ENCODE results near the gene PRKCB.
"Not testable (repeated sequence)": the region's sequence is repeated elsewhere in the genome, so short reads cannot be mapped to it uniquely, and the experiment has no call there.

The PRKCB gene

DNA sequence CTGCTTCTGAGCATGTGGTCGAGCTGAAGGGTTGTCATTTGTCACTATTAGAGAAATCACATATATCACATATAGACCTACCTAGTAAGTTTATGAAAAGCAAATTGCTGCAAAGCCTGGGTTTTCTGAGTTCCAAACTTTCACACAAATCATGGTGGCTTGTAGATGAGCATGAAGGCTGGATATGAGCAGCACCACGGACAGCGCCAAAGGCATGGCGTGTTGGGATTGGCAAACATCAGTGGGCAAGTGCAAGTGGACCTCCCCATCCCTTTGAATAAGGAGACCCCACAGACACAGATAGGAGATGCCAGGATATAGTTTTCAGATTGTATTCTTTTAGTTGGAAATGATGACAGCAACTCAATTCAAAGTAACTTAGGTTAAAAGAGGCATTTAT, 342.7 kb downstream of the PRKCB start:
- no peak for DNase-seq (ENCODE audit: low read depth)

DNA sequence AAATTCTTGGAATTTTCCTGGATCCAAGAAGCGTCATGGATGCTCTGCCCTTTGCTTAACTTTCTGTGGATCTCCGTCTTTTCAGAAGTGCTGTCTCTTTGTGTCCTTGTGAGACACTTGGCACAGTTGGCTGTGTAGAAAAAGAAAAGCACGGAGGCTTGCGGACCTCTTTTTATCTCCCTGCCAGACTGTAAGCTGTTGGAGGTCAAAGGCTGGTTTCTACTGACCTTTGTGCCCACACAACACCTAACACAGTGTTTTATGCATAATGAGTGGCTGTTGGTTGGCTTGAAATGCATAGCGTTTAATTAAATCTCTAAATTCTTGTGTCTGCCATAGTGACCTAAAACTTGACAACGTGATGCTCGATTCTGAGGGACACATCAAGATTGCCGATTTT, 344.7 kb downstream of the PRKCB start:
- DNase-seq (ENCODE audit: low read depth): no peak

DNA sequence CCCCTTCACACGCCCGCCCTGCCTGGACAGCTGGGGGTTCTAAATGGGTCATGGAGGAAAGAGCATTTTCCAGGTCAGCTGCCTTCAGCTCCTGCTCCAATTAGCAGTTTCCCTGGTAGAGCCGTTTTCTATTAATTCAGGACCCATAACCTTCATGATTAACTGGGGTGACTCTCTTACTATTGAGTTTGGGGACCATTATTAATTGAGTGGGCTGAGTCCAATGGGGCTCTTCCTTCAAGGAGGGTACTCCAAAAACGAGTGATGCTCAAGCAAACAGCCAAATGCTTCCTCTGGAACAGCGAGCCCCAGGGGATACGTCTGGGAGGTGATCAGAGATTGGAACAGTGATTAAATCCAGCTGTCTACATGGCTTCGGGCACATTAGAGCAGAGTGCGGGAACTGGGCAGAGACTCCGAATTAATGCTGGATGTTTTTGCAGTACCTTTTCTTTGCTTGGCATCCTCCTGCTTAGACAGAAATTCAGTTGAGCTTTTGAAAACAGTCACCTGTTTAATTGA, 352.3 kb downstream of the PRKCB start:
- DNase-seq (ENCODE audit: low read depth): no peak

- no peak for DNase-seq (ENCODE audit: low read depth)
Observed at GRCh38 chr16:24188751-24189318, 353.1 kb downstream of the PRKCB start.

DNA sequence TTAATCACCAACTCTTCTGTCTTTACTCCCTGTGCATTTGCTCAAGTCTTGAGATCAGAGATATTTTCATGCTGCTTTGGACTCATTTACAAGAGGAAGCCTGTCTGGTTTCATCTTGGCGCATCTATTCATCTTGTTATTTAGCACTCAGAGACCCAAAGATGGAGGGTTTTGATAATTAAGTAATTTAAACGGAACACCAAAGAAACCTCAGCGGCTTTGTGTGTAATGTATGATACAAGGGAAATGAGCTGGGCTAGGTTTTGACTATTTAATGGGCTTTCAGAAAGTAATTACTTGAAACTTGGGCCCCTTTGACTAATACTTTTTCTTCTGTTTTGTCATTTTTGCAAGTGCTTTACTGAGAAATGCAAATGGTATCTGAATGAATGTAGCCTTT, 354.2 kb downstream of the PRKCB start:
- DNase-seq (ENCODE audit: low read depth): no peak

GRCh38 chr16:24191876-24192402, 356.2 kb downstream of the PRKCB start:
- no peak for DNase-seq (ENCODE audit: low read depth)

DNA sequence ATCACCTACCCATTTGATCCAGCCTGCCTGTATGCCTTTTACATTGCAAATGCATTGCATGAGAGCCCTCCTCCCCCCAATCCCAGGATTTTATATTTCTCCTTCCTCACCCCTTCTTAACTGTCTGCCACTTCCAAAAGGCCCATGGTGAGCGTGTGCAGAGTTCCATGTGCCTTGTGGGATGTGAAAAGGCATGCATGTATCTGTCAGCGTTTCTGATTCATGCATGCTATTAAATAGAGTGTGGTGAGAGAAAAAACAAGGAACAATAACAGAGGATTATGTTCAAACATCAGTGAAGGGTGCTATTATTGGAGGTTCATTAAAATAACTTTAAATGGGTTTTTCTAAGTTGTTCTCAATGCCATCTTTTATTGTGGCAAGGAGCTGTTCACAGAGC, 359.4 kb downstream of the PRKCB start:
- DNase-seq (ENCODE audit: low read depth): no peak

DNA sequence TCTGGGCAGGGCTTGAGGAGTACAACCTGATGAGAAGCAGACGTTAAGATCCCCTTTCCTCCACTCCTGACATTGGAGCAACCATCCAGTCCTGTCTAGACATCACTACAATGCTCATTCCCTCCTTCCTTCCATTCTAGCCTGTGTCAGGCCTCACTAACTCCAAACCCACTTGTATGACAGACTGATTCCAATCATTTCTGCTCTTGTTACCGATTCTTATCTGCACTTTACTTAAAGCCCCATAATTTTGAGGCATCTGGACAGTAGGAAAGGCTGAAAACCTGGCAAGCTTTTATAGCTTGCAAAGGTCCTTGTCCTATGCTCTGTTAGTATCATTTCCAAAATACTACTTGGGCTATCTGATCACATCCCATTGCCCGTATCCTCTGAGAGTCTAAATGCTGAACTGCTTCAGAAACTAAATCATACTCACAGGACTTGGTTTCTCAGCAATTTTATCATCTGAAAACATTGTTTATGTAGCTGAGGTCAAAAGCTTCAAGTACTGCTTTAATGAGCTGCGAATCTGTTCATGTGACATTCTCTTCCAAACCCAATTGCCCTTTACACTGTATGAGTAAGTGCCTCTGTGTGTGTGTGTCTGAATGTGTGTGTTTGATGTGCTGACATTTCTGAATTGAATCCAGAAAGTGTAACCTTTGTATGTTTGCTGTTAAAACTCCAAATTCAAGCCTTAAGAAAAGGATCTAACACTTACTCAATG, 363.2 kb downstream of the PRKCB start:
- DNase-seq (ENCODE audit: low read depth): no peak

DNA sequence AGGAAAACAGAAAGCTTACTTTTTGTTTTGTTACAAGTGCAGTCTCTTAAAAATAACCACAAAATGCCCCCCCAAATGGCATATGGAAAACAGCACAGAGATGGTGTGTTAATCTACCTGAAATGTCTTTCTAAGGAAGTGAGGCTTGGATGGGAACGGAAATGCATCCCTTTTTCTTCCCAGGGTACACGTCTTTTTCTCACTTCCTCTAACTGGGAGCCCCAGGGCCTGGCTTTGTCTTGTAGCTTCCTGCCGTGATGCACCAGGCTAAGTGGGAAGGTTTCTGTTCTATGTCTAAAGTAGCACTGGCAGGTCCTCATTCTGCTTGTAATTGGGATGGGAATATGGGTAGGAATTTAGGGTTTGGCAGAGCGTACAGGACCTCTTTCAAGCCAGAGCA, 367.9 kb downstream of the PRKCB start:
- no peak for DNase-seq (ENCODE audit: low read depth)

DNA sequence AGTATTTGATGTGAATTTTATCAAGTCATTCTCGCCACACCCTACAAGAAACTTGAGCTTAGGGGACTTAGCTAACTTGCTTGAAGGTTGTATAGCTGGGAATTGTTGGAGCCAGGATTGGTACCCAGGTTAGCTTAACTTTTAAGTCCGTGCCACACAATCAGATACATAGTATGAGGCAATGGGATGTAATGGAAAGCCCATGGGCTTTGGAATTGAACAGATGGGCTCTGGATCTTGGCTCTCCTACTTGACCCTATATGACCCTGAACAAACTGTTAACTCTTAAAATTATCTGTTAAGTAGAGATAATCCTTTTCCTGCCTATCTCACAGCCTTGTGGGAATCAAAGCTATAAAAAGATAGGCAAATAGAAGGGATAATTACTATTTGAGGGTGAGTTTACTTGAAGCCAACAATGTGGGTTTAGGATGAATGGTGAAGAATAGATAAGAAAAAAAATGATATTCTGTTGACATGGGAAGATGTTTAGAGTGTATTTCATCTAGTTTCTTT, 368.4 kb downstream of the PRKCB start:
- no peak for DNase-seq (ENCODE audit: low read depth)

- no peak for DNase-seq (ENCODE audit: low read depth)
Observed at GRCh38 chr16:24206926-24207325, 371.1 kb downstream of the PRKCB start.

GRCh38 chr16:24208710-24209109, 372.9 kb downstream of the PRKCB start:
- no peak for DNase-seq (ENCODE audit: low read depth)

DNA sequence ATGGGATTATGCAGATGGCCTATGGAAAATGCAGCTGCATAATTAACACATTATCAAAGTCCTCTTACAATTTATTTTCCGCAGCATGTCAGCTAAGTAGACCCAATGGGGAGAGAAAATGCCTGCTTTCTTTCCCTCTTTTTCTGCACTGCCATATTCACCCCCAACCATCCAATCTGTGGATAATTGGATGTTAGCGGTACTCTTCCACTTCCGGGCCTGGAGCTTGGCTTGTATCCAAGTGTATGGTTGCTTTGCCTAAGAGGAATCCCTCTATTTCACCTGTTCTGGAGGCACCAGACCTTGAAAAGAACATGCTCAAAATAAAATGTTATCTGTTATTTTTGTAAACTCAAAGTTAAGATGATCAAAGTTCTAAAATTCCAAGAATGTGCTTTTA, 379.2 kb downstream of the PRKCB start:
- DNase-seq (ENCODE audit: low read depth): no peak

GRCh38 chr16:24216961-24217360, 381.2 kb downstream of the PRKCB start:
- DNase-seq (ENCODE audit: low read depth): no peak

GRCh38 chr16:24217461-24217860, 381.7 kb downstream of the PRKCB start:
- no peak for DNase-seq (ENCODE audit: low read depth)

DNA sequence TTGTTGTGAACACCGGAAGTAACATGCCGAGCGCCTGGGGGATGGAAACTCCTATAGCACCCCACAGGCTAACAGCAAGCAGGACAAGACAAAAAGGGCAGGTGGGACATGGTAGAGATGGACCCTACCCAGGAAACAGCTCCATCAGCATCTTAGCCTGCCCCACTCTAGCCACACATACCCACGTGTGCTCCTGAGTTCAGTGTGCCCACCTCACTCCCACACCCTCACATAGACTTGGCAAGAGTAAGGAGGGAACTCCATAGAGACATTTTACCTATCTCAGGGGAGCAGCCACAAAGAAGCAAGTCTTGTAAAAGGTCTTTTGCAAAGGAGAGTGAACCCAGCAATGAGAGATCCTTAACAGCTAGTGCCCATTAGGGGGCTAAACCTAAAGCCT, 382.5 kb downstream of the PRKCB start:
- no peak for DNase-seq (ENCODE audit: low read depth)

DNA sequence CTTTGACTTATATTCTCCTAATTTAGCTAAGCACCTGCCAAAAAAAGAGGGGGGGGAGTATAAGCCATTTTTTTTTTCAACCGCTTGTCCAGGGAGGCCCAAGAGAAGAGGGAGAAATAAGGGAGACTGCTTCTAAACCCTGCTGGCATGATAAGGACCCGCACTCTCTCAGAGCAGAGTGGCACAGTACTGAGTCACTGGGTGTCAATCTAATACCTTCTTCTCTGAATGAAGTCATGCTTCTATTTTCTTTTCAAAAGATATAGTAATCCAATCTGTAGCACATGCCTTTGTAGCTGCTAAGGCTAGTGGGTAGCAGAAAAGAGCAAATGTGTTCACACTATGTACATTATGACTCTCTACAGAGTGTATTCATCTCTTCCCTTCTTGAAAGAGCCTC, 385.4 kb downstream of the PRKCB start:
- no peak for DNase-seq (ENCODE audit: low read depth)

DNA sequence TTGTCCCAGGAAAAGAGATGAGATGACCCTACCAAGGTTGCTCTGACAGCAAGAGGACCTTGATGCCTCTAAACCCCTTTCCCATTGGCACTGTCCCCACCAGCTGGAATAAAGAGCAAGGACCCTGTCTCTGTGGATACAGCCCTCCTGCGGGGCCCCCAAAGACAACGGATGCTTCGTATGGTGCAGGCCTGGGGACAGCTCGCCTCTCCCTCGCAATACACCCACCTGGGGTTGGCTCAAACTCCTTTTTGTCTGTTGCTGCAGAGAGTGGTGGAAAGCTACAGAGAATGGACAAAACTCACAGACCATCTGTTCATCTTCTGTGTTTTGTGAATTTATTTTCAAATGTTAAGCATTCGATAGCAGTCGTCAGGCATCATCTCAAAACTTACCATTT, 392.7 kb downstream of the PRKCB start:
- DNase-seq (ENCODE audit: low read depth): no peak

DNA sequence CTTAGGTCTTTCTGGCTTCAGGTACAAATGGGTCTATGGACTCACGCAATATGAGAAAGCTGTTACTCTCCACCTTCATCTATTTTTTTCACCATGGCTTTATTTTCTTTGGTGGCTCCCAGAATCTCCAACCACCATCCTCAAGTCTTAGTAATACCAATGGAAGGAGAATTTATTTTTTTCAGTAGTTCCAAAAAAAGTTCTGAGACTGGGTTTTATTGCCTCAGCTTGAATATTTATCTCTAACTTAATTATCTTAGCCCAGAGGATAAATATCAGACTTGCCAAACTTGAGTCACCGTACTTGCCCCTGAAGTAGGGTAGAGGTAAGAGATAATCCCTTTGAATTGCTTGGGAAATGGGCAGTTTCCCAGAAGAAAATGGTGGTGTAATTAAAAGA, 397.2 kb downstream of the PRKCB start:
- no peak for DNase-seq (ENCODE audit: low read depth)

- DNase-seq (ENCODE audit: low read depth): no peak
Observed at GRCh38 chr16:24234737-24235136, 399.0 kb downstream of the PRKCB start.

GRCh38 chr16:24235806-24236205, 400.0 kb downstream of the PRKCB start:
- DNase-seq (ENCODE audit: low read depth): no peak

DNA sequence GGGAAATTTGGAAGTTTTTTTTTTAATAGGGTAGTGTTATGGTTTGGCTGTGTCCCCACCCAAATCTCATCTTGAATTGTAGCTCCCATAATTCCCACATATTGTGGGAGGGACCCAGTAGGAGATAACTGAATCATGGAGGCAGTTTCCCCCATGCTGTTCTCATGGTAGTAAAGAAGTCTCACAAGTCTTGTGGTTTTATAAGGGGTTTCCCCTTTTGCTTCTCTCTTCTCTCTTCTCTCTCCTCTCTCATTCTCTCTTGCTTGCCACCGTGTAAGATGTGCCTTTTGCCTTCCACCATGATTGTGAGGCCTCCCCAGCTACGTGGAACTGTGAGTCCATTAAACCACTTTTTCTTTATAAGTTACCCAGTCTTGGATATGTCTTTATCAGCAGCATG, 403.1 kb downstream of the PRKCB start:
- DNase-seq (ENCODE audit: low read depth): not testable (repeated sequence)

- no peak for DNase-seq (ENCODE audit: low read depth)
Observed at GRCh38 chr16:24246911-24247607, 411.3 kb downstream of the PRKCB start.

All from activated gamma-delta T cell treated with anti-CD3 and anti-CD28 coated beads, Interleukin-2, amount 50 U/mL, for 16 hours (primary cell).